Measurements from ENCODE around the gene AQP12A. TPM values are rescaled to one million over a fixed set of nuclear protein-coding genes. Genes with fewer than 3 reads are reported as not detected.

Gene AQP12A
- total and polyA plus RNA-seq, 2 donors (not counting 1 experiment from before 2014, with no cell fraction given) = not detected

GRCh38 chr2:240728827-240729226 is 37.2 kb downstream of the AQP12A start:
- Histone ChIP-seq H3K4me3 (replicated peaks in 1 of 4; ENCODE audit: control extremely low read depth in 1 of 4, insufficient read depth in 1 of 4, low read depth in 3 of 4, low read length in 4 of 4) (no peak overlapping the region), H4K20me1 (ENCODE audit: control insufficient read depth, extremely low read depth, insufficient read depth, low read length) (no peaks in the 10 kb centered on the region), H3K4me2 (ENCODE audit: extremely low read depth, insufficient read depth, low read length) (no peak overlapping the region), H3K79me2 (ENCODE audit: control insufficient read depth, insufficient read depth, low read length) (no peaks in the 10 kb centered on the region), H2AFZ (ENCODE audit: low read length) (no peak overlapping the region), H3K4me1 (ENCODE audit: control insufficient read depth, extremely low read depth, insufficient read depth, low read length) (no peaks in the 10 kb centered on the region), H3K27me3 (ENCODE audit: control insufficient read depth, insufficient read depth, low read length) (no peaks in the 10 kb centered on the region), H3K36me3 (ENCODE audit: control insufficient read depth, insufficient read depth, low read length) (no peaks in the 10 kb centered on the region), H3K9ac (ENCODE audit: insufficient read depth, low read length) (no peak overlapping the region), H3K9me3 (ENCODE audit: control insufficient read depth, insufficient read depth, low read depth, low read length) (no peaks in the 10 kb centered on the region), H3K27ac (ENCODE audit: insufficient read depth, low read length) (no peak overlapping the region)
- TF ChIP-seq CTCF (conservative IDR thresholded peaks at IDR 0.05 in 1 of 2, IDR thresholded peaks at IDR 0.05 in 1 of 2; ENCODE audit: low read depth in 1 of 2, low read length in 2 of 2) (no peak), EZH2 (IDR thresholded peaks at IDR 0.05; ENCODE audit: low read length, missing control alignments) (no peak)
- peak in 1 of 2 donors; percentile 12 for DNase-seq (ENCODE audit: low read depth in 2 of 2)

GRCh38 chr2:240730501-240731177 is 39.0 kb downstream of the AQP12A start:
- H2AFZ ChIP-seq (ENCODE audit: low read length) = no peak overlapping the region
- H3K27me3 ChIP-seq (ENCODE audit: control insufficient read depth, insufficient read depth, low read length) = no peaks in the 10 kb centered on the region
- H3K9ac ChIP-seq (ENCODE audit: insufficient read depth, low read length) = no peak overlapping the region
- H3K79me2 ChIP-seq (ENCODE audit: control insufficient read depth, insufficient read depth, low read length) = no peaks in the 10 kb centered on the region
- H3K4me3 ChIP-seq (replicated peaks in 1 of 4; ENCODE audit: control extremely low read depth in 1 of 4, insufficient read depth in 1 of 4, low read depth in 3 of 4, low read length in 4 of 4) = no peak overlapping the region
- H3K36me3 ChIP-seq (ENCODE audit: control insufficient read depth, insufficient read depth, low read length) = no peaks in the 10 kb centered on the region
- no peak overlapping the region for H3K27ac ChIP-seq (ENCODE audit: insufficient read depth, low read length)
- TF ChIP-seq EZH2 (IDR thresholded peaks at IDR 0.05; ENCODE audit: low read length, missing control alignments) (peak; percentile 5), CTCF (conservative IDR thresholded peaks at IDR 0.05 in 1 of 2, IDR thresholded peaks at IDR 0.05 in 1 of 2; ENCODE audit: low read depth in 1 of 2, low read length in 2 of 2) (no peak)
- H3K4me2 ChIP-seq (ENCODE audit: extremely low read depth, insufficient read depth, low read length) = no peak overlapping the region
- H3K4me1 ChIP-seq (ENCODE audit: control insufficient read depth, extremely low read depth, insufficient read depth, low read length) = no peaks in the 10 kb centered on the region
- no peaks in the 10 kb centered on the region for H4K20me1 ChIP-seq (ENCODE audit: control insufficient read depth, extremely low read depth, insufficient read depth, low read length)
- no peak for DNase-seq (ENCODE audit: low read depth in 2 of 2)
- no peaks in the 10 kb centered on the region for H3K9me3 ChIP-seq (ENCODE audit: control insufficient read depth, insufficient read depth, low read depth, low read length)

GRCh38 chr2:240731178-240731545 is 39.5 kb downstream of the AQP12A start:
- no peak for DNase-seq (ENCODE audit: low read depth in 2 of 2)
- Histone ChIP-seq H2AFZ (ENCODE audit: low read length) (no peak overlapping the region), H3K36me3 (ENCODE audit: control insufficient read depth, insufficient read depth, low read length) (no peaks in the 10 kb centered on the region), H3K4me1 (ENCODE audit: control insufficient read depth, extremely low read depth, insufficient read depth, low read length) (no peaks in the 10 kb centered on the region), H3K79me2 (ENCODE audit: control insufficient read depth, insufficient read depth, low read length) (no peaks in the 10 kb centered on the region), H3K9ac (ENCODE audit: insufficient read depth, low read length) (no peak overlapping the region), H3K4me3 (replicated peaks in 1 of 4; ENCODE audit: control extremely low read depth in 1 of 4, insufficient read depth in 1 of 4, low read depth in 3 of 4, low read length in 4 of 4) (no peak overlapping the region), H3K4me2 (ENCODE audit: extremely low read depth, insufficient read depth, low read length) (no peak overlapping the region), H4K20me1 (ENCODE audit: control insufficient read depth, extremely low read depth, insufficient read depth, low read length) (no peaks in the 10 kb centered on the region), H3K27ac (ENCODE audit: insufficient read depth, low read length) (no peak overlapping the region), H3K27me3 (ENCODE audit: control insufficient read depth, insufficient read depth, low read length) (no peaks in the 10 kb centered on the region), H3K9me3 (ENCODE audit: control insufficient read depth, insufficient read depth, low read depth, low read length) (no peaks in the 10 kb centered on the region)
- TF ChIP-seq EZH2 (IDR thresholded peaks at IDR 0.05; ENCODE audit: low read length, missing control alignments) = no peak
- TF ChIP-seq CTCF (conservative IDR thresholded peaks at IDR 0.05 in 1 of 2, IDR thresholded peaks at IDR 0.05 in 1 of 2; ENCODE audit: low read depth in 1 of 2, low read length in 2 of 2) = no peak
